NCI-H2227 treated with DMSO at 0.1 percent for 48 hours (cell line): ENCODE results near the gene LHFPL3.
A peak's percentile ranks its signal among the peaks of the same experiment; 100 is the strongest.
"Not testable (repeated sequence)": the region's sequence is repeated elsewhere in the genome, so short reads cannot be mapped to it uniquely, and the experiment has no call there.

ENCODE experiments used
- DNase-seq: peaks from one replicate; lab custom pipeline; 2025; lab: John Stamatoyannopoulos, UW

Gene LHFPL3

GRCh38 chr7:104895522-104896236 lies 567.3 kb downstream of the LHFPL3 start:
- no peak for DNase-seq

- no peak for DNase-seq
Observed at GRCh38 chr7:104898434-104898833, 570.0 kb downstream of the LHFPL3 start.

GRCh38 chr7:104900525-104901239 lies 572.3 kb downstream of the LHFPL3 start:
- DNase-seq = peak; percentile 60

- DNase-seq = peak; percentile 7
Observed at GRCh38 chr7:104901240-104901619, 572.8 kb downstream of the LHFPL3 start.

GRCh38 chr7:104902183-104902582 lies 573.8 kb downstream of the LHFPL3 start:
- DNase-seq = no peak

GRCh38 chr7:104903044-104903443 lies 574.6 kb downstream of the LHFPL3 start:
- no peak for DNase-seq

GRCh38 chr7:104903846-104904245 lies 575.4 kb downstream of the LHFPL3 start:
- no peak for DNase-seq

- DNase-seq = no peak
Observed at GRCh38 chr7:104906032-104906431, 577.6 kb downstream of the LHFPL3 start.

GRCh38 chr7:104906556-104906955 lies 578.2 kb downstream of the LHFPL3 start:
- no peak for DNase-seq

- no peak for DNase-seq
Observed at GRCh38 chr7:104908636-104909035, 580.2 kb downstream of the LHFPL3 start.

- DNase-seq = no peak
Observed at GRCh38 chr7:104909096-104909495, 580.7 kb downstream of the LHFPL3 start.

GRCh38 chr7:104914421-104914820 lies 586.0 kb downstream of the LHFPL3 start:
- no peak for DNase-seq

GRCh38 chr7:104921596-104921995 lies 593.2 kb downstream of the LHFPL3 start:
- no peak for DNase-seq

- no peak for DNase-seq
Observed at GRCh38 chr7:104922182-104923009, 594.0 kb downstream of the LHFPL3 start.

GRCh38 chr7:104923010-104923421 lies 594.6 kb downstream of the LHFPL3 start:
- peak; percentile 57 for DNase-seq

GRCh38 chr7:104926189-104926588 lies 597.8 kb downstream of the LHFPL3 start:
- not testable (repeated sequence) for DNase-seq

- no peak for DNase-seq
Observed at GRCh38 chr7:104926601-104927041, 598.2 kb downstream of the LHFPL3 start.

- no peak for DNase-seq
Observed at GRCh38 chr7:104927055-104927454, 598.7 kb downstream of the LHFPL3 start.

- DNase-seq = no peak
Observed at GRCh38 chr7:104928721-104929400, 600.5 kb downstream of the LHFPL3 start.

- DNase-seq = no peak
Observed at GRCh38 chr7:104929921-104930320, 601.5 kb downstream of the LHFPL3 start.

GRCh38 chr7:104931181-104931781 lies 602.9 kb downstream of the LHFPL3 start:
- DNase-seq = no peak

GRCh38 chr7:104933022-104933421 lies 604.6 kb downstream of the LHFPL3 start:
- no peak for DNase-seq
